ENCODE measurements around the gene SLC16A8.
"Not testable (repeated sequence)": the region's sequence is repeated elsewhere in the genome, so short reads cannot be mapped to it uniquely, and the experiment has no call there.

SLC16A8 gene

GRCh38 chr22:38041760-38042487 is 42.1 kb downstream of the SLC16A8 start:
- no peak for DNase-seq

DNA sequence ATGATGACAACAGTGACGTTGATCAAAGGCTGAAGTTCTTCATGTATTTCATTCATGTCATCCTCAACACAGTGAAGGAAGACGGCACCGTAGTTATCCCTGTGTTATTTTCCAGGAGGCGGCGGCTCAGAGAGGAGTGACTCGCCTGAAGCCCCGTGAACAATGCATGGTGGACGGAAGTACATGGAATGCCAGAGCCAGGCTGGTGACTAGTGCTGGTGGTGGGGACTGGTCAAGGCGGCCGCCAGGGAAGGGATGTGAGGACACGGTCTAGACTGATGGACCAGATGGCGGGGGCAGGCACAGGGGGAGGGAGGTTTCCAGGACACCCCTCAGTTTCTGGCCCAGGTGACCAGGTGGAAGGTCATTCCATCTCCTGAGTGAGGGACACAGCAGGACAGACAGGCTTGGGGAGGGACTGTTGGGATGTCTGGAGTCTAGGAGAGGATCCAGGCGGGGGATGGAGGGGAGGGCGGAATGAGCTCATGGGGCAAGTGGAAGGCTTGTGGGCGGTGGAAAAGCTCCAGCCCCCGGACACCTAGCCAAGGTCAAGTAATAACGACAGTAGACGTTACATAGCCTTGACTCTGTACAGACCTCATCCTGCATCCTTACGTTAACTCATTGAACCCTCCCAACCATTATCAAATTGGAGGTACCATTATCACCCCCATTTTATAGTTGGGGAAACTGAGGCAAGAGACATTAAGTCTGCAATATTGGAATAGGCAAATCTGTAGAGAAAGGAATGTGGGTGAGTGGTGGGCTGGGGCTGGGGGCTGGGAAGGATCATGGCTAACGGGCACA is 42.8 kb downstream of the SLC16A8 start:
- DNase-seq, result no peak

DNA sequence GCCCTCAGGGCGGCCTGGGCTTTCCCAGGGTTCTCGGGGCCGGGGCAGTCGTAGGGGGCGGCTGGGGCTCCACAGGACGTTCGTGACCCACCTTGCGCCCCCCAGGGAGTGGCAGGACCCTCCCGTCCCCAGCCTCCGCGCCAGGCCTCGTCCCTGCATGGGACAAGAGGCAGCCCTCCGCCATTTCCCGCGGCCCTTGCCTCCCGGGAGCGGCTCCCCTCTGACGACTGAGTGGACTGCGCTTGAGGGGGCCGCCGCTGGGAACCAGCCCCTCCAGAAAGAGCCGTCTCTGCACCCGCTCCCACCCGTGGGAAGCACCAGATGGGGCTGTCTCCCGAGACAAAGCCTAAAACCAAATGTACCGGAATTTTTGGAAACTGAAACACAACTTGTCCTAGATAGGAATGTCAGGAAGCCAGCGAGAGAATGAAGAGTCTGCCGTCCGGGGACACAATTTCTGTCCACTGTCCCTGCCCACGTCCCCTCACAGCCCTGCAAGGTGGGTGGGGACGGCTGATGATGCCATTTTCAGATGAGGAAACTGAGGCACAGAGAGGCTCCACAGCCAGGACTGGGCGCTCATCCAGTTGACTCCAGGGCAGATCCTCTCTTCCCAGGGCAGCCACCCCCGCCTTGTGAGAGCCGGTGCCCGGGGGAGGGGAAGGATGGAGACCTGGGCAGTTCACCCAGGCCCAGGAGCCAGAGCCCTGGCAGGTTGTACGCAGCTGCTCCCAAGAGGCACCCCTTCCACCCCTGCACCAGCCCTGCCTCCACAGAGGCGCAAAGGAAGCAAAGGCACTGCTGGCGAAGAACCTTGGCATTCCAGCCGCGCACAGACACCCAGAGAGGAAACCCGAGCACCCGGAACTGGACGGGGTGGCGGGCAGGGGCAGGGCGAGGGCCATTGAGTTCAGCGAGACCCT is 44.8 kb downstream of the SLC16A8 start:
- DNase-seq, result no peak

DNA sequence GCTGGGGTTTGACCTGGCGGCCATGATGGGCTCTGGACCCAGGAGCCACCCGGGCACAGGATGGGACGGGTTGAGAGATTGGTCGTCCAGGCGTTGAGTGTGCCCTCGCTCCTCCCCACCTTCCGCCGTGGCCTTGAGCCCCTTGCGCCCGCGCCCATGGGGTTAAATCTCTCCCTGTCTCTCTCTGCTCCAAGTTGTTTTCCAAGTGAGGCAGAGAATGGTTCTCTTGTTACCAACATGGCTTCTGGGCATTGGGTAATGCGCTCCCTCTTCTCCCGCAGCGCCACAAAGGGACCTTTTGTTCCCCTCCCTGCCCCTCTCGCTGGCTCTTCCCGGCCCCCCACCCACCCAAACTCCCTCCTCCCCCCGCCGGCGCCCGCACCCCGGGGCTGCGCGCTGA is 45.6 kb downstream of the SLC16A8 start:
- no peak for DNase-seq

GRCh38 chr22:38037367-38038150 is 46.4 kb downstream of the SLC16A8 start:
- DNase-seq, result not testable (repeated sequence)

DNA sequence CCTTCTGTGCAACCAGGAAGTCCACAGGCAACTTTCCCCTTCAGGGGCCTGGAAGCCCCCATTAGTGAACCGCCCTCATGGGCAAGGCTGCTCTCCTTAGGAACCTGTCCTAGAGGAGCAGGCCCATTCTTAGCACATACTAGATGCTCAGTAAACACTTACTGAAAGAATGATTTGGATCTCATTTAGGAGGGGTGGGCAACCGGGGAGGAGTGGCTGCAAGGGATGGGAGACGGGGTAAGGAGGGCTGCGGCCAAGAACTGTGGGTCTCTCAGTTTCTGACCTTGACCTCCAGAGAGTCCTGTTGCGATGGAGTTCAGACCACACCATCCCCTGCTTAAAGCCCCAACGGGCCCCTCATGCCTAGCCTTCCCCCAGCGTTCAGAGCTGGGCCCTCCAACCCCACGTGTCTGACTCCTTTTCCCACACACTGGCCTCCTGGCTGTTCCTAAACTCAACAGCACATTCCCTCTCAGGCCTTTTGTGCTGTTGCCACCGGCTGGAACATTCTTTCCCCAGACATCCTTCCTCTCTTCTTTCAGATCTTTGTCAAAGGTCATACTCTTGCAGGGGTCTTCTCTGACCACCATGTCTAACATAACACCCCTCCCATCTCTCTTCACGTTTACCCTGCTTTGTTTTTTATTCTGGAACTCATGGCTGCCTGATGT is 47.5 kb downstream of the SLC16A8 start:
- no peak for DNase-seq

GRCh38 chr22:38035530-38035885 is 48.5 kb downstream of the SLC16A8 start:
- DNase-seq, result no peak

DNA sequence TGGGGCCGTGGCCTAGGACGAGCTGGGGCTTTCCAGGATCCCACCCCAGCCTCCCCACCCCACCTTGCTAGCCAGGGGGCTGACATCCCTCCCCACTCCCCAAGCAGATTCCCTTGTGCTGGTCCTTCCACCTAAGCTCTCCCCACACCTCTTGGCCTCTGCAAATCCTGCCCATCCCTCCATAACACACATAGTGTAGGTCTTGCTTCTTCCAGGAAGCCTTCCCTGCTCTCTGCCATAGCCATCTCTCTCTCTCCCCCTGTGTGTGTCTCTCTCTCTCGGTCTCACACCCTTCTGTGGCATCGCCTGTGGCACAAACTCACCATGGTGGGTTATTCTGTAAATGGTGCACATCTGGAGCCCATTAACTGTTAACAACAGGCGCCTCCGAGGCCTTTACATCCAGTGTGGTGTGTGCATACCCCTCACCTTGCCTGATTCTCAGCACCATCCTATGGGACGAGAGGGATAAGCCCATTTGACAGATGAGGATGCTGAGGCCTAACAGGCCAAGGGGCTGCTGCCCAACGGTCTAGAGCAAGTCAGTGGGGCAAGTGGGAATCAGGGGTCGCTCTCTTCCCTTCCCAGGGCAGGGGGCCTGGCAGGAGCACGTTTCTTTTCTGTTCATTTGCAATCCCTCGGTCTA is 49.0 kb downstream of the SLC16A8 start:
- no peak for DNase-seq

DNA sequence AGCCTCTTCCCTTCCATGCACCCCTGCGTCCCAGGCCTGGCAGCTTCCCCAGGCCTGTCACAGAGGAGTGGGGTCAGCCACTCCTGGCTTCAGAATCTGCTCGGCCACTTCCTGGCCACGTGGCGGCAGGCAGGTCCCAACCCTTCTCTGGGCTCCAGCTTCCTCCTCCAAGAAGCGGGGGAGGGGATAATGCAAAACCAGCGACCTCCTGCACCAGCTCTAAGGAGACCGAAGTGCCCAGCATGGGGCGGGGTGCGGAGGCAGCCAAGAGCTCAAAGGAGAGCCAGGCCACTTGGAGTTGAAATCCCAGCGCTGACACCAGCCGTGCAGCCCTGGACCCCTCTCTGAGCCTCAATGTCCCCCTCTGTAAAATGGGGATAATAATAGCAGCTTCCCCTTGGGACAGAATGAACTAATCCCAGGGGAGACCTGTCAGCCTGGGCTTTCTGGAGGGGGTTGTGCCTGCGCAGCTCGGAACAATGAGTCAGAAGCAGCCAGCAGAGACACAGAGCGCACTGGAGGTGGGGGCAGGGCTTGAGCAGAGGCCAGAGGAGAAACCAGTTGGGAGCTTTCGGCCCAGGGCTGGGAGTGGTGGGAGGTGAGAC is 49.6 kb downstream of the SLC16A8 start:
- peak; percentile 75 for DNase-seq

DNA sequence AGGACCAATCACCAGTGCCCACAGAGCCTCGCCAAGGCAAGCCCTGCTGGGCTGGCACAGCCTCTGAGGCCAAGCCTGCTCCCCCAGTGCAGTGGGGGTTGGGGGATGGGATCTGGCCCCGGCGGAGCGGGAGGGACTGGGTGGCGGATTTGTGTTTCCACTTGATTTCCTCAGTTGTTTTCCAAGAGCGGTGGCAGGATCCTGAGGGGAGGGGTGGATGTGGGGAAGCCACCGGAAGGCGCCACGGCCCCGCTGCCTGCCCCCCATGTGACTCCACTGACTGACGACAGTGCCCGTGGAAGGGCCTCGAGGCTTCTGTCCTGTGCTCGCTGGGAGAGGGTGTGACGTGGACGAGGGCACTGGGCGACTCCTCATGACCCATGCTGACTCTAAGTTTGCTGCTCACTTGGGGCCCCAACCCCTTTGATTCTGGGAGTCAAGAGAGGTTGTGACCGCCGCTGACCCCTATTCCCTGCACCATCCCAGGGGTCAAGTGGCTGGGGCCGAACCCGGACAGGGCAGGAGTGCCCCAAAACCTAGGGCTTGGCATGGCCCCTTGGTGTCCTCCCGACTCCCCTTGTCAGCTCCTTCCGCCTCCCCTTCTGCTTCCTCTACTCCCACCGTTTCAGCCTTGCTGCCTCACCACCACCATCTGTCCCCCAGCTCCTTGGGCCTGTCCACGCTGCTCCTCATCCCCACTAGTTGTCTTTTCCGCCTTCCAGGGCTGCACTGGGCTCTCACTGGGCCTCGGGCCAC is 50.3 kb downstream of the SLC16A8 start:
- DNase-seq, result no peak

DNA sequence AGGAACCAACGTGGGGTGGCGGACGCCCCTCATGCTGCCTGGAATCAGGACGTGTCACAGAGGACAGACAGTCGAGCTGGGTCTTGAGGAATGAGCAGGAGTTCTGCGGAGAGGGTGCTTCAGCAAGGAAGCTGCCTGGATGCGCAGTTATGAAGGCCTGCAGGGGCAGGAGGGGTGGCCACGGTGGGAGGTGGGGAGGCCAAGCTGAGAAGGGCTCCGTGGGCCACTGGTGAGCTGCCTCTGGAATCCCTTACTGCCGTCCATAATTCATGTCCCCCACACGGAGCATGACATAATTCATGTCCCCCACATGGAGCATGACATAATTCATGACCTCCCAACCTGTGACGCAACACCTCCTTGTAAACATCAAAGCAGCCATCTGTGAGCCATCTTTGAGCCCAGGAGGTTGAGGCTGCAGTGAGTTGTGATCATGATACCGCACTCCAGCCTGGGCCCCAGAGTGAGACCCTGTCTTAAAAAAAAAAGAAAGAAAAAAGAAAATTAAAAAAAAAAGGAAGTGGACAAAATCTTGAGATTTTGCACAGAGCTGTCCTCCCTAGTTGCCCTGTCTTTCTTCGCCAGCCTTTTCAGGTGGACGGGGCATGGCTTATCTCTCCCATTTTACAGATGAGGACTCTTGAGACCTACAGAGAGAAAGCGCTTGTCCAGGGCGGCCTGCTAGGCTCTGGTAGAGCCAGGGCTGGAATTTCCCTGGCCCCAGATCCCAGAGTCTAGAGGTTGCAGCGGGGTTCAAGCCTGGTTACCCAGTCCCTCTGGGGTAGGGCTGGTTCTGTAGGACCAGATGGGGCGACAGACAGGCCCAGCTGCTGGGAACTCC is 51.1 kb downstream of the SLC16A8 start:
- peak; percentile 40 for DNase-seq

DNA sequence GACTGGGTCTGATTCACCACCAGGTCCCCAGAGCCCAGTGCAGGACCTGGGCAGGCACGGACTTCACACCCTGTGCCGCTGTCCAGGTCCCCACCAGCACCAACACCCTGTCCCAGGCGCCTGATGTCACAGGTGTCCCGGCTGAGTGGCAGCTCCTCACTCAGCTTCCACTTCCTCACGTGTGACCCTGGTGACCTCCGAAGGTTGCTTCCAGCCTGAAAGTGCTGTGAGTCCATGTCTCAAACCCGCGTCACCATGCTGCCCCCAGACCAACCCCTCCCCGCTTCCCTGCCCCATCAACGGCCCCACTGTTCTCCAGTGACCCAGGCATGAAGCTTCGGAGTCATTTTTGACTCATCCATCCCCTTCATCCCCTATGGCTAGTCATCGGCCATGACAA is 52.5 kb downstream of the SLC16A8 start:
- no peak for DNase-seq

GRCh38 chr22:38030311-38031133 is 53.5 kb downstream of the SLC16A8 start:
- no peak for DNase-seq

GRCh38 chr22:38029901-38030300 is 54.1 kb downstream of the SLC16A8 start:
- DNase-seq, result no peak

DNA sequence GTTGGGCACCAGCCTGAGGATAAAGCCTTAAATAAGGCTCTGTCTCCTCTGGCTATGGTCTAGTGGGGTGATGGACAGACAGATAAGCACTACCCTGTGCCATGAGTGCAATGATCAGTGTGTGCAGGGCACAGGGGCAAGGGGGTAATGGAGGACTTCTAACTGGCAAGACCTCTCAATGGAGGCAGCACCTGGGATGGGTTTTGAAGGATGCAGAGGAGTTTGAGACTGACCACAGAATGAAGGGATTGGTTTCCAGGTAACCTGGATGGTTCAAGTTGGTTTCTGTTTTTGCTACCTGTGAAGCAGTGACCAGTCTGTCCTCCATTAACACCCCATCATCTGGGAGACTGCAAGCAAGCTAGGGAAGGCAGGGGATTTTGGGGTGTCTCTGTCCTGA is 54.6 kb downstream of the SLC16A8 start:
- no peak for DNase-seq

DNA sequence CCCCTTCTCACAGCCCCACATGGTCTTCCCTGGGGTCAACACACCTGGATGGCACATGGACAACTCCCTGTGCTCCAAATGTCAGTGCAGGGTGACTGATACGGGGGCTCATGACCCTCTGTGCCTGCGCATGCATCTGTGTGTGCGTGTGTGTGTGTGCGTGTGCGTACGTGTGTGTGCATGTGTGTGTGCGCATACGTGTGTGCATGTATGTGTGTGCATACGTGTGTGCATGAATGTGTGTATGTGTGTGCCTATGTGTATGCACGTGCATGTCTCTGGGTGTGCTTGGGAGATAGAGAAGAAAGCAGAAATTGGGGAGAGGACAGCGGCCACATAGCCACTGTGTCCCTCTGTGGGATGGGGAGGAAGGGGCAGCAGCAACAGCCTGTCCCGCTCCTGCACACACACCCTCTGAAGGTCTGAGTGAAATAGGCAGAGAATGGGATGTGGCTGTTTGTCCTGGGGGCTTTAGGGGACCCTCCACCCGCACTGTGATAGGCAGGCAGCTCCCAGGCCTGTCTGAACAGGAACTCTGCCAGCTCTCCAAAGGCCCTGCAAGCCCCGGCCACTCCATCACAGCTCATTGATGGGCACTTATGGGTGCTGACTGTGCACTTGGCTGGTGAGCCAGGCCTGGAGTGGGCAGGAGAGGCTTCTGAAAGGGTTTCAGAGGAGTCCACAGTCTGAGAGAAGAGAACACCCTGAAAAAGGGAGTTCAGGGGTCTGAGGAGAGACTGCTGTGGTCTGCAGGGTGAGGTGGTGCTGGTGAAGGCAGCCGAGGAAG is 55.4 kb downstream of the SLC16A8 start:
- DNase-seq, result no peak

All from OCI-M1 (cell line).